PFSK-1 (cell line): ENCODE data around the gene HCN4.

Experiments used
- FOXP2 ChIP-seq: optimal IDR thresholded peaks from 2 replicates; pipeline ENCODE3; 2011; ENCODE audit warnings: borderline replicate concordance, control low read depth, inconsistent platforms; ENCODE audit not compliant: insufficient read depth; ENCODE audit errors: extremely low read length, extremely low read depth
- POLR2AphosphoS5 ChIP-seq: IDR thresholded peaks from 2 replicates; pipeline ENCODE4 v1.6.1; 2012; ENCODE audit warnings: low read depth, mild to moderate bottlenecking, control low read depth, low read length, moderate library complexity
- SIN3A ChIP-seq: IDR thresholded peaks from 2 replicates; pipeline ENCODE4 v1.6.1; 2012; ENCODE audit warnings: mild to moderate bottlenecking, low read length, moderate library complexity, borderline replicate concordance; ENCODE audit not compliant: insufficient read depth
- TAF1 ChIP-seq: IDR thresholded peaks from 2 replicates; pipeline ENCODE4 v1.6.1; 2012; ENCODE audit warnings: low read length, control low read depth, borderline replicate concordance; ENCODE audit not compliant: insufficient read depth
- TF ChIP-seq, protein P1 (sequence below), 2 experiments: IDR thresholded peaks; 2 replicates each; pipeline versions ENCODE4 v1.6.1 to v1.8.0; 2011 to 2012; ENCODE audit warnings: low read depth in 2 of 2, low read length in 2 of 2, control low read depth in 1 of 2, inconsistent platforms in 1 of 2, mild to moderate bottlenecking in 1 of 2, moderate library complexity in 1 of 2; ENCODE audit not compliant: insufficient read depth in 1 of 2

The HCN4 gene

DNA sequence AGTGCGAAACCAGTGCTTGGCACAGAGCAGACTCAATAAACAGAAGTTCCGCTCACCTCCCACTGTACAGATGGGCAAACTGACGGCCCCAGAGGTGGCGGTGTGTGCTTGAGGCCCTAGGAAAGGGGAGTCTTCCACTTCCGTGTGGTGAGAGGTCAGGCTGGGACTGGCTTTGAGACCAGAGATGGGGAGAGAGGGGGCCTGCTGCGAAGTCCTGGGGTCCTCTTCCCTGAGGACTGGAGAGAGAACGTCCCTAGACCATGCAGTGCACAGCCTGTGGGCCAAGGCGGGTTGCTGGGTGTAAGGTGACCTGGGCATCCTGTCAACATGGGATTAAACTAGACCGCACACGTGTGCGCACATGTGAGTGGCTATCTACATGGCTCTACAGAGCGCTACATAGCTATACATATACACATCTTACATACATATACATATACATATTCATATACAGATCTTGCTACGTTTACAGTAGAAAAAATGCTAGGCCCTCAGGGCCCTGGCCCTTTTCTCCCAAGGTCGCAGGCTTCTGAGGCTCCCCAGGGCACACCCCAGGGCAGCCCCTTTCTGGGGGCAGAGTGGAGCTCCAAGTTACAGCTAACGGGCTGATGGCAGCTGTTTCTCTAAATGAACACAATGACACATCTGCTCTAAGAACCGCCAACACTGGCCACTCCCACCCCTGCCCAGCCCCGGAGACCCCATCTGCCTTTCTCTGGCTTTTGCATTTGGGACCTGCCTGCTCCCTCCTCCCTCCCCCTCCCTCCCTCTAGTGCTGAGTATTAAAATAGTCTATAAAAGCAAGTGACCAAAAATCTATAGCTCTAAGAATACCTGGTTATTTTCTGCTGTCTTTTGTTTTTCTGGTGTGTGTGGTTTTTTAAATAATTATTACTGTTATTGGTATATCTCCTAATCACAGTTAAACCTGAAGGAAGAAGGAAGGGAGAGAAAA lies 47.0 kb downstream of the HCN4 start:
- TF ChIP-seq SIN3A = no peak
- no peak for TF ChIP-seq FOXP2
- no peak for TF ChIP-seq TAF1
- TF ChIP-seq, protein P1, sequence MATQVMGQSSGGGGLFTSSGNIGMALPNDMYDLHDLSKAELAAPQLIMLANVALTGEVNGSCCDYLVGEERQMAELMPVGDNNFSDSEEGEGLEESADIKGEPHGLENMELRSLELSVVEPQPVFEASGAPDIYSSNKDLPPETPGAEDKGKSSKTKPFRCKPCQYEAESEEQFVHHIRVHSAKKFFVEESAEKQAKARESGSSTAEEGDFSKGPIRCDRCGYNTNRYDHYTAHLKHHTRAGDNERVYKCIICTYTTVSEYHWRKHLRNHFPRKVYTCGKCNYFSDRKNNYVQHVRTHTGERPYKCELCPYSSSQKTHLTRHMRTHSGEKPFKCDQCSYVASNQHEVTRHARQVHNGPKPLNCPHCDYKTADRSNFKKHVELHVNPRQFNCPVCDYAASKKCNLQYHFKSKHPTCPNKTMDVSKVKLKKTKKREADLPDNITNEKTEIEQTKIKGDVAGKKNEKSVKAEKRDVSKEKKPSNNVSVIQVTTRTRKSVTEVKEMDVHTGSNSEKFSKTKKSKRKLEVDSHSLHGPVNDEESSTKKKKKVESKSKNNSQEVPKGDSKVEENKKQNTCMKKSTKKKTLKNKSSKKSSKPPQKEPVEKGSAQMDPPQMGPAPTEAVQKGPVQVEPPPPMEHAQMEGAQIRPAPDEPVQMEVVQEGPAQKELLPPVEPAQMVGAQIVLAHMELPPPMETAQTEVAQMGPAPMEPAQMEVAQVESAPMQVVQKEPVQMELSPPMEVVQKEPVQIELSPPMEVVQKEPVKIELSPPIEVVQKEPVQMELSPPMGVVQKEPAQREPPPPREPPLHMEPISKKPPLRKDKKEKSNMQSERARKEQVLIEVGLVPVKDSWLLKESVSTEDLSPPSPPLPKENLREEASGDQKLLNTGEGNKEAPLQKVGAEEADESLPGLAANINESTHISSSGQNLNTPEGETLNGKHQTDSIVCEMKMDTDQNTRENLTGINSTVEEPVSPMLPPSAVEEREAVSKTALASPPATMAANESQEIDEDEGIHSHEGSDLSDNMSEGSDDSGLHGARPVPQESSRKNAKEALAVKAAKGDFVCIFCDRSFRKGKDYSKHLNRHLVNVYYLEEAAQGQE (IDR thresholded peaks at IDR 0.05; ENCODE audit: insufficient read depth in 1 of 2, low read depth in 2 of 2, low read length in 2 of 2) = no peak
- TF ChIP-seq POLR2AphosphoS5 = no peak

DNA sequence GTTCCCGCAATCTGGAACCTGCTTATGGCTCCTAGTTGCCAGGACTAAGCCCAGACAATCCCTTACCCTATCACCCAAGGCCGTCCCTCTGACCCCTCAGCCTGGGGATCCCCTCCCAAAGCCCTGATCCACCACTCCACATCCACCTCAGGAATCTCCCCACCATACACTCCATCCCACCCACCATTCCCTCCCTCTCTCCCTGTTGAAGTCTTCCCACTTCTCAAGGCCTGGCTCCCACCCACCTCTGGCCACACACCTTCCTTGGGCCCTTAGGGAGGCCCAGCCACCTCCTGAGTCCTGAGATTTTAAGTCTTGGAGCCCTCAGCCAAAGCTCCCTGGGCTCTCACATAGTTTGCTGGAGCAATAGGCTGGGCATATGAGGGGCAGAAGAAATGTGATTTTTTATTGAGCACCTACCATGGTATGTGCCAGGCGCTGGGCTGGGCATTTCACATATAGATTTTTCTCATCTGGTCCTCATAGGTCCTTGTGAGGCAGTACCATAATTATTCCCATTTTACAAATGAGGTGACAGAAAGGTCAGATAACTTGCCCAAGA lies 48.1 kb downstream of the HCN4 start:
- no peak for TF ChIP-seq POLR2AphosphoS5
- TF ChIP-seq, protein P1 (IDR thresholded peaks at IDR 0.05; ENCODE audit: insufficient read depth in 1 of 2, low read depth in 2 of 2, low read length in 2 of 2) = no peak
- TF ChIP-seq TAF1 = no peak
- TF ChIP-seq FOXP2 = no peak
- no peak for TF ChIP-seq SIN3A

DNA sequence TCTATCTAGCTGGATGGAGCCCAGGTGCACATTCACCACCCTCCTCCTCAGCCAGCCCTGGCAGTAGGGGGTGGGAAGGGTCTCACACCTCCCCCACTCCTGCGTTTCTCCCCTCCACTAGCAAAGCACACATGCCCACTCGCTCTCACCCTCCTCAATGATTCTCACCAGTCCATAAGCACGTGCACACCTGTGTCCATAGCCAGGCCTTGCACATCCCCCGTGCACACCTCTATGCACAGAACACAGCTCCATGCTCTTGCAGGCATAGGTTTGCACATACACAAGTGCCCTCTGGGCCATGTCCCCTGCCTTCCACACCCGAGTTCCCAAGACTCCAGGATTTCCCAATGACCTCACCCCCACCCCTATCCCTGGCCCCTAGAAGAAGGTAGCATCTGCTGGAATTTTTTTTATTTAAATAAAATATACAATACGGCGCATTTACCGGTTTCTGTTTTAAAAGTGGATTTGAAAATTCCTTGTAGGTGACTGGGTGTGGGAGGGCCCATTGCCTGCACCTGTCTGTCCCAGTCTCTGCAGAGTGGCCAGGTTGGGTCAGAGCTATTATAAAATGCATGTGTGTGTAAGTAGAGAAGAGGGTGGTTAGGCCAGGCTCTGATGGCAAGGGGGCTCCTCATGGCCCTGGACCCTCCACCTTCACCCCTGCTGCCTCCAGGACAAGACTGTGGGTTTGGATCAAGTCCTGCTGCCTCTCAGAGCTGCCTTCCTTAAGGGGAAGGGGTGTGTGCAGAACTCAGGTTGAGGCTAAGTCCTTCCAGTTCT lies 49.1 kb downstream of the HCN4 start:
- TF ChIP-seq SIN3A (no peak), TAF1 (no peak), FOXP2 (no peak), POLR2AphosphoS5 (no peak)
- TF ChIP-seq, protein P1 (IDR thresholded peaks at IDR 0.05; ENCODE audit: insufficient read depth in 1 of 2, low read depth in 2 of 2, low read length in 2 of 2) = no peak

- TF ChIP-seq POLR2AphosphoS5 (no peak), FOXP2 (no peak), TAF1 (no peak), SIN3A (no peak)
- TF ChIP-seq, protein P1 (IDR thresholded peaks at IDR 0.05; ENCODE audit: insufficient read depth in 1 of 2, low read depth in 2 of 2, low read length in 2 of 2) = no peak
Observed at GRCh38 chr15:73318463-73319351, 50.1 kb downstream of the HCN4 start.
